Activated CD4-positive, alpha-beta T cell treated with anti-CD3 and anti-CD28 coated beads, Interleukin-2, amount 50 U/mL, for 4 hours (primary cell): ENCODE measurements around the gene ASIC2.
"Not testable (repeated sequence)": the region's sequence is repeated elsewhere in the genome, so short reads cannot be mapped to it uniquely, and the experiment has no call there.

Experiments used
- DNase-seq, 2 experiments: peaks; one replicate each; pipeline ENCODE4 v3.0.0-alpha.2; 2020

Gene ASIC2

DNA sequence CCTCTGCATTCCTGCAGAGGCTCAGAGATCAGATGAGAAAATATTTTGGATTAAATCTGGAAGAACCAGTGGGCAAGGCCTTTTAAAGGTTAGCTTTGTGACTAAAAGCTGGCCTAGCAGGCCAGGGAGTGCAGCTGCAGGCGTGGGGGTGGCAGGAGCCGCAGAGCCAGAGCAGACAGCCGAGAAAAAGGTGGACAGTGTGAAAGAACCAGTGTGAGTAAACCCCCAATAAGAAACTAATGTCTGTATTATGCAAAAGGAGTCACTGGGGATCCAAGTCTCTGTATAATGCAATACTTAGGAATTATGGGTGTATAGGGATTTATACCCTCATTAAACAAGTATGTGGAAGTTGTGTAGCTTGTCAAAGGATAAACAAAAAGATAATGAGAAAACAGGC is 322.8 kb downstream of the ASIC2 start:
- DNase-seq = no peak

DNA sequence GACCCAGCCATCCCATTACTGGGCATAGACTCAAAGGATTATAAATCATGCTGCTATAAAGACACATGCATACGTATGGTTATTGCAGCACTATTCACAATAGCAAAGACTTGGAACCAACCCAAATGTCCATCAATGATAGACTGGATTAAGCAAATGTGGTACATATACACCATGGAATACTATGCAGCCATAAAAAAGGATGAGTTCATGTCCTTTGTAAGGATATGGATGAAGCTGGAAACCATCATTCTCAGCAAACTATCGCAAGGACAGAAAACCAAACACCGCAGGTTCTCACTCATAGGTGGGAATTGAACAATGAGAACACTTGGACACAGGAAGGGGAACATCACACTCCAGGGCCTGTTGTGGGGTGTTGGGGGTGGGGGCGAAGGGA is 323.9 kb downstream of the ASIC2 start:
- DNase-seq = not testable (repeated sequence)

DNA sequence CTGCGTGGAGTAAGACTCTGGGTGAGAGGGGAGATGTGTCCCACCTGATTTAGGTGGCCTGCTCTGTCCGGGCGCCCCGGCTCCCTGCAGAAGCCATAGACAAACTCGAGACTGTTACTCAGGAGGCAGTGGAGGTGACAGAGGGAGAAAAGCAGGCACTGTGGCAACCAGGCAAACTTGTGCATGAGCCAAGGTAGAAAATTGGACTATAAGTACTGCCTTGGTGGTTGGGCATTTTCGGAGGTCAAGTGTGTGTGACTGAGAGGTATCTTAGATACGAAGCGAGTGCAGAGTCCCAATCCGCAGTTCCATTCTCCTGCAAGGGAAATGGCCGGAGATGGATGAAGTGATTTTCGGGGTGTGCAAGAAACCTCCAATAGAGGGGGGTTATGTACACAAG is 328.6 kb downstream of the ASIC2 start:
- no peak for DNase-seq
